Neutrophil (primary cell): ENCODE data around the gene HHATL.

Experiments used
- H3K27ac ChIP-seq: fragments of 200-600 bp; sonication (generic); 2 replicates; pipeline ENCODE4 v1.5.1; 2016; ENCODE audit warnings: mild to moderate bottlenecking, moderate library complexity
- H3K27me3 ChIP-seq: fragments of 200-600 bp; sonication (generic); 2 replicates; pipeline ENCODE4 v1.6.0; 2016; ENCODE audit warnings: mild to moderate bottlenecking
- H3K36me3 ChIP-seq: fragments of 200-600 bp; sonication (generic); 2 replicates; pipeline ENCODE4 v1.5.1; 2017
- H3K4me1 ChIP-seq, 2 experiments: fragments of 200-600 bp in 1 of 2; sonication (generic) in 1 of 2; 1 replicate in 1 of 2; 2 replicates in 1 of 2; pipeline versions ENCODE4 v1.5.1 to v1.6.1; 2013 to 2016; ENCODE audit warnings: low read depth in 1 of 2, low read length in 1 of 2, mild to moderate bottlenecking in 1 of 2, moderate library complexity in 1 of 2; ENCODE audit not compliant: control insufficient read depth in 1 of 2, insufficient read depth in 1 of 2
- H3K4me3 ChIP-seq, 2 experiments: fragments of 200-600 bp in 1 of 2; sonication (generic) in 1 of 2; 1 replicate in 1 of 2; 2 replicates in 1 of 2; pipeline ENCODE4 v1.5.1; 2013 to 2016; ENCODE audit warnings: low read depth in 1 of 2, low read length in 1 of 2, mild to moderate bottlenecking in 1 of 2, moderate library complexity in 1 of 2
- H3K9me3 ChIP-seq: fragments of 200-600 bp; sonication (generic); 2 replicates; pipeline ENCODE4 v1.5.1; 2016
- CTCF ChIP-seq: fragments of 200-600 bp; sonication (generic); IDR thresholded peaks from 2 replicates; pipeline ENCODE4 v1.5.1; 2016; ENCODE audit warnings: antibody characterized with exemption

The HHATL gene

GRCh38 chr3:42710323-42711021 is 7.9 kb upstream of the HHATL start:
- no peak overlapping the region for H3K4me3 ChIP-seq
- TF ChIP-seq CTCF = no peak
- no peaks in the 10 kb centered on the region for H3K36me3 ChIP-seq
- H3K27ac ChIP-seq = no peak overlapping the region
- H3K27me3 ChIP-seq = no peaks in the 10 kb centered on the region
- H3K9me3 ChIP-seq = no peaks in the 10 kb centered on the region
- H3K4me1 ChIP-seq = no peaks in the 10 kb centered on the region

GRCh38 chr3:42709621-42710020 is 7.0 kb upstream of the HHATL start:
- no peaks in the 10 kb centered on the region for H3K9me3 ChIP-seq
- TF ChIP-seq CTCF = no peak
- no peaks in the 10 kb centered on the region for H3K4me1 ChIP-seq
- H3K27ac ChIP-seq = no peak overlapping the region
- no peaks in the 10 kb centered on the region for H3K27me3 ChIP-seq
- H3K4me3 ChIP-seq = no peak overlapping the region
- H3K36me3 ChIP-seq = no peaks in the 10 kb centered on the region

- Histone ChIP-seq H3K4me1 (no peaks in the 10 kb centered on the region), H3K27ac (no peak overlapping the region), H3K4me3 (no peak overlapping the region), H3K9me3 (no peaks in the 10 kb centered on the region), H3K36me3 (no peaks in the 10 kb centered on the region), H3K27me3 (no peaks in the 10 kb centered on the region)
- TF ChIP-seq CTCF = no peak
These were observed 6.1 kb upstream of the HHATL start for GRCh38 chr3:42708611-42709151.

GRCh38 chr3:42707620-42708355 is 5.2 kb upstream of the HHATL start:
- H3K9me3 ChIP-seq = no peaks in the 10 kb centered on the region
- H3K4me1 ChIP-seq = no peaks in the 10 kb centered on the region
- H3K36me3 ChIP-seq = no peaks in the 10 kb centered on the region
- H3K4me3 ChIP-seq = no peak overlapping the region
- no peak for TF ChIP-seq CTCF
- no peak overlapping the region for H3K27ac ChIP-seq
- no peaks in the 10 kb centered on the region for H3K27me3 ChIP-seq

- TF ChIP-seq CTCF = no peak
- H3K9me3 ChIP-seq = no peaks in the 10 kb centered on the region
- no peak overlapping the region for H3K27ac ChIP-seq
- no peaks in the 10 kb centered on the region for H3K36me3 ChIP-seq
- peaks cover 3% of the 10 kb centered on the region for H3K27me3 ChIP-seq
- no peak overlapping the region for H3K4me3 ChIP-seq
- H3K4me1 ChIP-seq = no peaks in the 10 kb centered on the region
These were observed 4.4 kb upstream of the HHATL start for GRCh38 chr3:42706721-42707619.
